SIG-M5 treated with dmso at 0.1 percent for 504 hours (cell line): ENCODE results near the gene BCL10.

Source experiments
- DNase-seq: peaks from one replicate; lab custom pipeline; 2025; ENCODE audit not compliant: unreplicated experiment; lab: John Stamatoyannopoulos, UW

The BCL10 gene

GRCh38 chr1:85276215-85276977 is at the start of gene BCL10:
Gene BCL10, minus strand, starts transcription at chr1:85276632. Its CDS starts 280 bp downstream, at chr1:85276352.
- DNase-seq = peak; percentile 96

- no peak for DNase-seq
Measured at GRCh38 chr1:85325920-85326319, 49.5 kb upstream of the BCL10 start.

DNA sequence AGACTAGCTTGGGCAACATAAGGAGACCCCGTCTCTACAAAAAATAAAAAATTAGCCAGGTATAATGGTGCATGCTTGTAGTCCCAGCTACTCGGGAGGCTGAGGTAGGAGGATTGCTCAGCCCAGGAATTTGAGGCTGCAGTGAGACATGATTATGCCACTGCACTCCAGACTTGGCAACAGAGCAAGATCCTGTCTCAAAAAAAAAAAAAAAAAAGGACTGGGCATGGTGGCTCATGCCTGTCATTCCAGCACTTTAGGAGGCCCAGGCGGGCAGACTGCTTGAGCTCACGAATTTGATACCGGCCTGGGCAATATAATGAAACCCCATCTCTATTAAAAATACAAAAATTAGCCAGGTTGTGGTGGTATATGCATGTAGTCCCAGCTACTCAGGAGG is 47.3 kb upstream of the BCL10 start:
- DNase-seq = no peak

DNA sequence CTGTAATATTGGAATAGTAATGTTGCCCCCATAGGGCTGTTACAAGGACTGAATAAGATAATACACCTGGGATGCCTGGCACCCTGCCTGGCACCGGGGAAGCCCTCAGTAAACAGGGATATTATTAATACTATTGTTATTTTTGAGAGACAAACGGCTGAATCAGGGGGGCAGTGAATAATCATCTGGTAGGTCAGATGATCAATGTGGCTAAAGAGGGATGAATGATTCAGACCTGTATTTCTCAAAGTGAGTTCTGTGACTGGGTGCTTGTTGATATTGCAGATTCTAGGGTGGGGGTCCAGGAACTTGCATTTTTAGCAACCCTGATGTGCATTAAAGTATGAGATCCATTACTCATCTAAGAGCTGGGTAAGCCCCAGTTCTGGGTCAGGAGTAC is 46.2 kb upstream of the BCL10 start:
- DNase-seq = no peak

DNA sequence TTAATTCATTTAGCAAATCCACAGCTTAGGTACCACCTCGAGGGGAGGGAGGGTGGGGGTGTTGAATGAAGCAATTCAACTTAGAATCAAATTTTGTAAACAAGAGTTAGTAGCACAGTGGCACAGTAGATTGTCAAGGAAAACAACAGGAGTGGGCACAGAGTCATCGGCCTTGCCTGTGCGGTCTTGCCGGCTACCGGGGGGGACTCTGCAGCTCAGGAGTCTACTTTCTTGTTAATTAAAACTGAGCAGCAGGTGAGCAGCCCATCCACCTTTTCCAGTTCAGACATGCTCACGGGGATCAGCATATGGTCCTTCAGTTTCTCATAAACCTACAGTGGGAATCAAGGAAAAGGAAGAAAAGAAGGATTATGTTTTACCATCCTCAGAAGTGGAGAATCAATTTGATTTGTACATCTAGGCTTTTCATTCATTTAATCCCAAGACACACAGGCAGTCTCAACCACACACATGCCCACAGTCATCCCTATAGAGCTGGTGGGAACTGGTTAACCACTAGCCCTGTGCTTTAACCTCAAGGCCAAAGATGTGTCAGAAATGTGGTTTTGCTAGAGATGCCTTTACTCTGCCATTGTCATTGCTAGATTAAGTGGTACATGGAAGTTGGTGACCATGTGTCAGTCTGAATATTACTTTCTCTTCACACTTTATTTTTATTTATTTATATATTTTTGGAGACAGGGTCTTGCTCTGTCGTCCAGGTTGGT is 45.0 kb upstream of the BCL10 start:
- DNase-seq = no peak

- DNase-seq = no peak
Measured at GRCh38 chr1:85320371-85321131, 44.1 kb upstream of the BCL10 start.

DNA sequence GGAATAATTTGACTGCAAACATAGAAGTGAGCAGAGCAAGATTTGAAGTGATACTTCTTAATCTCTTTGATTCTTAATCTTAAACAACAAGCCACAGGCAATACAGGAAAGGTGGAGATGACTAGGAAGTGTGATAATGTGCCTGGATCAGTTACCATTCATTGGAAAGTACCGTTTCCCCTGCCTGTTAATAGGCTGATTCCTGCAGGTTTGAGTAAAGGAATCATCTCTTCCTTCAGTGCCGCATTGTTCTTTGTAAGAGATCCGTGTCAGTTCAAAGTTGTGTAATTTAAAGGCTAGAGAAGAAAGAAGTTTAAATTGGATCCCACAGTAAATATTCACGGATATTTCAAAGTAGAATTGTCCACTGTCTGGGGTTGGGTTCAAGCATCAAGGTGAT is 43.5 kb upstream of the BCL10 start:
- no peak for DNase-seq

- no peak for DNase-seq
Measured at GRCh38 chr1:85319491-85319890, 43.1 kb upstream of the BCL10 start.

DNA sequence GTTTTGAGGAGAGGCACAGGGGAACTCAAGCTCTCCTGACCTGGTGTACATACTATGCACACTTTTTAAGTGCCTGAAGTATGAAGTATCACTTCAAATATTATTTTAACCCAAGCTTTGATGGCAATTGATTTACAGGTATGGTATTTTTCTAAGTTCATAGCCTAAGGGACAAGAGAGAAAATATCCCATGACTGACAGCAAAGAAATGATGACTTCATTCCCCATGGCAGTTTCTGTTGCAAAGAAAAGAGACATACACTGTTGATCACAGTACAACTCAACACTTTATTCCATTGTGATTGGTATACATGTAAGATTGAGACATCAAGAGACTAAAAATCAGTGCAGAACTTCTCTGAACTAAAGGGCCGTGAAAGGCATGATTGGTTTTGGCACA is 41.8 kb upstream of the BCL10 start:
- DNase-seq = no peak

DNA sequence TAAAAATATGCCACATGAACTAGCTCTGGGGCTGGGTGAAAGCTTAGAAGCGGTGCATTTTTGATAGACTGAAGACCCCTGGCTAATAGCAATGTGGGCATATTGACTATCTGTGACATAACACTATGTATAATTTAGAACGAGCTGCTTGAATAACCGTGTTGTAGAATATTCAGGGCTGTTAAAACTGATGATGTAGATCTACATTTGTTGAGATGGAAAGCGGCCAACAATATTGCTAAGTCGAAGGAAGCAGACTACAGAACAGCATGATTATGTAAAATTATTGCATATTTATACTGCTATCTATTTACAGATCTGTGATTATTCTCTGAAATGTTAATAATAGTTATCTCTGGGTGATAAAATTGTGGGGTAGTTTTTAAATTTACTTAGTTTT is 41.1 kb upstream of the BCL10 start:
- no peak for DNase-seq

GRCh38 chr1:85316321-85316720 is 39.9 kb upstream of the BCL10 start:
- DNase-seq = no peak

- DNase-seq = no peak
Measured at GRCh38 chr1:85315789-85316188, 39.4 kb upstream of the BCL10 start.

- no peak for DNase-seq
Measured at GRCh38 chr1:85314726-85315125, 38.3 kb upstream of the BCL10 start.

- no peak for DNase-seq
Measured at GRCh38 chr1:85313888-85314696, 37.7 kb upstream of the BCL10 start.

DNA sequence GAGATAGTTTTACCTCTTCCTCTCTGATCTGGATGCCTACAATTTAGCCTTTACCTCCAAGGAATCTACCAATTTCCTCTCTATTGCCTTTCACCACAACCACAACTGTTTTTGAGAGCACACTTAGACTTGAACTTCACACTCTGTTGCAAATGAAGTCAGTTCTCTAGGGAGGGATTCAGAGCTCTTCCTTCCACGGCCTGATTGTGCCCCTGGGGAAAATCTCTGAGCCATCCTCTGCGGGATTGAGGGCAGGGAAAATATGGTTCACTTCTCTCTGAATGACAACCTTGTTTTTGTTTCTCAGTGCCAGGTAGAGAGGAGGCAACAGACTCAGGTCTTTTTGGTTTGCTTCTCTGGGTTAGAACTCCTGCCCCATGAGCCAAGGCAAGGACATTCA is 35.4 kb upstream of the BCL10 start:
- no peak for DNase-seq

GRCh38 chr1:85308833-85309350 is 32.5 kb upstream of the BCL10 start:
- no peak for DNase-seq

DNA sequence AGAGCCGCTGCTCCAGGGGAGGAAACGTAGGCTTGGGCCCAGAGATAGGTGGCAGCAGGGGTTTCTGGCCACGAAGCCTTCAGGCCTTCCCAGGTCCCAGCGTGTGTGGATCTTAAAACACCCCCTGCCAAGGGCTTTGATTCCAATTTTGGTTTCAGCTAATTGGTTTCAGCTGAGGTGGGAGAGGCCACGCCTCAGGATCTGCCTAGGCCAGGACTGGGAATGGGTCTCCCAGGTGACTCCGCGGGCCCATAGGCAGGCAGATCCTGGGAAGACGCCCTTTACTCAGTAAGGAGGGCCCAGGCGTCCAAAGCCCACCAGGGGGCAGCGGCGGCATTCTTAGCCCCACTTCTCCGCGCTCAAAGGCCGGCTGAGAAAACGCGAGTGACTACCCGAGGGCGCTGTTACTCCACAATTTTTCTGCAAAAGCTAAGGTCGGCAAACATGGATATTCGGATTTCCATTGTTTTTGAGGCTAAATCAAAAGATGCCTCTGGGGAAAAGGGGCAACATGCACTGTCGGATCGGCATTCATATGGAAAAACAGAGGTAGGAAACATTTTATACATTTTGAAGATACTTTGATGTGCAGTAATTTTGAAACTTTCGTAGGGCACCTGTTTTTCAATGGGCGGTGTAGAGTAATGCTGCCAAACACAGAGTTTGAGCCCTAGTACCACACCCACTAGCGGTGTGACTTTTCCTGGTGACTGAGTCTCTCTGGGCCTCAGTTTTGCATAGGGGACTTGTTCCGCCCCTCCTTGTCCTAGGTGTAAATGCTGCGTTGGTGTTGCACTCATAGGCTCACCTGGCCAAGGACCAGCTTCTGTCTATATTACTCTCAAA is 31.8 kb upstream of the BCL10 start:
- peak; percentile 49 for DNase-seq

GRCh38 chr1:85306236-85306635 is 29.8 kb upstream of the BCL10 start:
- DNase-seq = no peak

DNA sequence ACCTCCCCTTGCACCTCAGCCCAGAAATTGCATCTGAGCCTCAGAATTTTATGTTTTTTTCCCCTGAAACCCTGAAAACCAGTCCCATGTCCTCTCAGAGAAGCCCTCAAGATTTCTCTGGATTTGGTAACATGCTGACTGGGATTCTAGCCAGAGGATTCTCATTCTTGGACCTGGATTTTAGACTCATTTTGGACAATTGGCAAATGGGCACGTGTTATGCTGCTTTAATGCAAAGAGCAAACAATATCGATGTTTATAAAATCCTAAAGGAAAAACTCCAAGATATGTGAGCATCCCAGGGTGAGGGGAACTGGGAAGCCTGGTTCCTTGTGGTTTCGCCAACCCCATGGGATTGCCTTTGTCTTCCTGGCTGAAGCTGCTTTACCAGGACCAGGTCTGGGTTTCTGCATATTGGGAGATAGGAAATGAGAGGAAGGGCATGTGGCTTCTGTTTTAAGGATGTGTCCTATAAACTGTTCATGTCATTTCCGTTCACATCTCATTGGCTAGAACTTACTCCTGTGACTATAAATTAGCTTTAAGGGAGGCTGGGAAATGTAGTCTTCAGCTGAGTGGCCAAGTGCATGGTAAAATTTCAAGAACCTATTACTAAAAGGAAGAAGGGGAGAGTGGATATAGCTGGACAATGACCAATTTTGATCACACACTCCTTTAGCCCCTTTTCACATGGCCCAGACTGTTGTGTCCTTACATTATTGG is 27.2 kb upstream of the BCL10 start:
- peak; percentile 4 for DNase-seq
